Measurements from ENCODE around the gene GIMAP7.
"Not testable (repeated sequence)": the region's sequence is repeated elsewhere in the genome, so short reads cannot be mapped to it uniquely, and the experiment has no call there.

The GIMAP7 gene

DNA sequence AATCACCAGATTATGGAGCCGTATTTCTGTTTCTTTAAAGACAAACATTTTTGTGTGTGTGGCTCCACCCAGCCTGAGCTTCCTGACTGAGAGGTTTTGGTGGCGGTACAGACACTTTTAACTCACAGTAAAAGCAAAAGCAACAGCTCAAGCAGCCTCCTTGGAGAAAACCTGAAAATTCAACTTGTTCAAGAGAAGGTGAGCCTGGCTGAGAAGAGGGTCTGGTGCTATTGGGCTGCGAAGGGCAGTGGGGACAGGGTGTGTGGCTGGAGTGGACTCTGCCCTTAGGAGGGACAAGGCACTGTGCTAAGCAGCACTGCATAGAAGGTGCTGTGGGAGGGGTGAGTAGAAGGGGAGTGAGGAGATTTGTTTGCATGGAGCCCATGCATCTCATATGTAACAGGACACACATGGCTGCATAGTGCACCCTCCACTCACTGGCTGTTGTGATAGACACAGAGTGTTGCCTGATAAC is at the start of gene GIMAP7:
Gene GIMAP7 (plus strand): TSS at position 125 of the 475 bp plus-strand sequence. CDS start 5,103 bp downstream, outside the sequence.
- peak; percentile 46 for DNase-seq

DNA sequence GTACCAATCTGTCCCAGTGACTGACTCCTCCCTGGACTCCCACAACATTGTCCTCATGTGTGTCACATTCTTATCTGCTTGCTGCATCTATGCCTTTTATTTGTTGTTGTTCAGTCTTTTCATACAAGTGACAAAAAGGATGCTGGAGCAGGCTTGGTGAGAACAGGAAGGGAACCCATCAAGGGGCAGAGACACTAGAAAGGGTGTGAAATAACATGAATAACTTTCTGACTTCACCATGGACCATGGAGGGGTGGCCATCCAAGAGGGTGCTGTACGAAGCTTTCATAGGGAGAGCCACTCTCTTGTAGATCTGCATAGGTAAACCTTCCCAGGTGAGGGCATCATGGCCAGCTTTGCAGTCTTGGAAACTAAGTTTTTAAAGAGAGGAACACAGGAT is 49.7 kb upstream of the GIMAP7 start:
- no peak for DNase-seq

DNA sequence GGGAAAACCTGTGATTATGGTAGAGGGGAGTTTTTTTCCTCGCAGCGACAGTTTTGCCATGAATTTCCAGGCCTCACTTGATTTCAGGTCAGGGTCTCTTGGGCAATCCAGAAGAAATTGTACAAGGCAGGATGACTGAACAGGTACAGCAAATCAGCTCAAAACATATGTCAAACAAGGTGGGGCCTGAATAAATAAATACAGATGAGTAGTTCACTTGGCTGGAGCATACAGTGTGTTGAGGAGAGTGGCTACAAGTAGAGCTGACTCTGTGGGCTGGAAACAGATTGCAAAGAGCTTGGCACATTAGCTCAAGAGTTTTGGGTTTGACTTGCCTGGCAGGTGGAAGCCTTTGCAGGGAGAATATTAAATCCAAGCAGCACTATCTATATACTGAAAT is 49.3 kb upstream of the GIMAP7 start:
- DNase-seq, result no peak

DNA sequence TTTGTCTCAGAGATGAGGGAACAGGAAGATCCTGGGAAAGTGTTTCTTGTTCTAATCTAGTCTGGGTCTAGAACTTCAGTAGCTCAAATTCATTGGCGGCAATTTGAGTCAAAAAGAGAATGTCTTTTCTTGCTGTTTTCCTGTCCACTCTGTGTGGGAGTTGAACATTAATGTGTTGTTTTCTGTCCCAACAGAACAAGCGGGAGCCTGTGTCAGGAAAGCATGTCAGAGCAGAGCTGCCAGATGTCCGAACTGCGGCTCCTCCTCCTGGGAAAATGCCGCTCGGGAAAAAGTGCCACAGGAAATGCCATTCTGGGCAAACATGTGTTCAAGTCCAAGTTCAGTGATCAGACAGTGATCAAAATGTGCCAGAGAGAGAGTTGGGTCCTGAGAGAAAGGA is 48.2 kb upstream of the GIMAP7 start:
- no peak for DNase-seq

DNA sequence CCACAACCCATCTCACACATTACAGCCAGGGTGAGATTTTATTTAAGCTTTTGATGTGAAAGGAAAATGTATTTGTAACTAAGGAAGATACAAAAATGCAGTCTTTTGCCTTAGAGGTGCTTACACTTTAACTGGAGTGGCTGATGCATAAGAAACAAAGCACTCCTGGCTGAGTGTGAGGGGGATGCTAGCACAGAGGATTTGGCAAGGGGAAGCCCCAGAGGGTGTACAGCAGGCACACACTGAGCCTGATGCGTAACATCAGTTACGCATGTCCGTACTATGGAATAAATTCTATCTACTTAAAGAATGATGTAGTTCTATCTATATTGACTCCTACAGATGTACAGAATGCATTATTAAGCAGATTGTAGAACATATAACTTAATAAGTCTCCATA is 46.4 kb upstream of the GIMAP7 start:
- no peak for DNase-seq

DNA sequence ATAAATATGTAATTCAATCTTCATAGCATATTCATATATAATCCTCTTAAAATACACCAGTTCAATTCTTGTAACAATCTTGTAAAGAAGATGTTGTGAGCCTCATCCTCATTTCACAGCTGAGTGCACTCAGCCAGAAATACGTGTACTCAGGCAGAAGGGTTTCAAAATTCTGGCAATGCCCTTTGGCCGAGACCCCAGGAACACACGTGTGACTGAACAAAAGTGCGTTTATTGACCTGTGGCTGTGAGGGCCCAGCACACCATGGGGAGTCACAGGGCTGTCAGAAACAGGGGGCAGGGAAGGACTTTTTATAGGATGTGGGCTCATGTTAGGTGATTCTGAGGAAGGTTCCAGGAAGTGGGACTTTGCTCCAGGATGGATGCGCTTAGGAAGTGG is 42.8 kb upstream of the GIMAP7 start:
- no peak for DNase-seq

DNA sequence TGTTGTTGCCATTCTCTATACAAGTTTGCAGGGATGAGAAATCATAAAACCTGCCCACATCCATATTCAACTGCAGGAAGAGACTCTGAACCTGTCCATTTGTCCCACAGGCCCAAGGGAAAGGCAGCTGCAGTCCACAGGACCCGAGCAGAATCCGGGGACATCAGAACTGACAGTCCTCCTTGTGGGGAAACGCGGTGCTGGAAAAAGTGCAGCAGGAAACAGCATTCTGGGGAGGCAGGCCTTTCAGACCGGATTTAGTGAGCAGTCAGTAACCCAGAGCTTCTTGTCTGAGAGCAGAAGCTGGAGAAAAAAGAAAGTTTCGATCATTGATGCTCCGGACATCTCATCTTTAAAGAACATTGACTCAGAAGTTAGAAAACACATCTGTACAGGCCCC is 40.8 kb upstream of the GIMAP7 start:
- no peak for DNase-seq

DNA sequence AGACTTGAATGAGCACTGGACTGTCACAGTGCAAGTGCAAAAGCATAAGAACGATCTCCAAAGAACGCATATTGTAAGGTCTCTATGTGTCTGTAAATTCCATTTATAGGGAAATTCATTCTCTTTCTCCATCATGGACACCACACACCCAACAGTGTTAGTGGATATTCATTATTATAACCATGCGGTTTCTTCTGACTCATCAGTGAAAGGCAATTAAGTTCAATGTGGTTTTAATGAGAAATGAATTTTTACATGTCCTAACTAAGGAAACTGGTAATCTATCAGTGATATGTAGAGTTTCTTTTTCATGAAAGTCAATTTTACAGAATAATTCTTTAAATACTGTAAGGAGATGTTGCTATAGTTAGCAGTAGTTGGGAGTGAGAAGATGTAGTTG is 38.4 kb upstream of the GIMAP7 start:
- no peak for DNase-seq

DNA sequence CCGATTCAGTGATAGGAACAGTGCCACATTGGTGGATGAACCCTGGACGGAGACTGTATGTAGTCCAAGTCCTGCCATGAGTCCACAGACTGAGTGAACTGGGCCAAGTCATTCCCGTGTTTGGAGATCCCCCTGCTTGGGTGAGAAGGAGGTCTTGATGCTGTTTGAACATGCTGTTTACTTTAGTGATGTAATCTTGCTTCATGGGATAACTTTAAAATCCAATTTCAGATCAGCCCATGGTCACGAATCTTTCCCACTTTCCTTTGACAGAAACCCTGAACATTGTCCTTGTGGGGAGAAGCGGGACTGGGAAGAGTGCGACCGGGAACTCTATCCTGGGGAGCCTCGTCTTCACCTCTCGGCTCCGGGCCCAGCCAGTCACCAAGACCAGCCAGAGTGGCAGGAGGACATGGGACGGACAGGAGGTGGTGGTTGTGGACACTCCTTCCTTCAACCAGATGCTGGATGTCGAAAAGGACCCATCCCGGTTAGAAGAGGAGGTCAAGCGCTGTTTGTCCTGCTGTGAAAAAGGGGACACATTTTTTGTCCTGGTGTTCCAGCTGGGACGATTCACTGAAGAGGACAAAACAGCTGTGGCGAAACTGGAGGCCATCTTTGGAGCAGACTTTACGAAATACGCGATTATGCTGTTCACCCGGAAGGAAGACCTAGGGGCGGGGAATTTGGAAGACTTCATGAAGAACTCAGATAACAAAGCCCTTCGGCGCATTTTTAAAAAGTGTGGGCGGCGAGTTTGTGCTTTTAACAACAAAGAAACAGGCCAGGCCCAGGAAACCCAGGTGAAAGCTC is 37.6 kb upstream of the GIMAP7 start:
- peak; percentile 15 for DNase-seq

DNA sequence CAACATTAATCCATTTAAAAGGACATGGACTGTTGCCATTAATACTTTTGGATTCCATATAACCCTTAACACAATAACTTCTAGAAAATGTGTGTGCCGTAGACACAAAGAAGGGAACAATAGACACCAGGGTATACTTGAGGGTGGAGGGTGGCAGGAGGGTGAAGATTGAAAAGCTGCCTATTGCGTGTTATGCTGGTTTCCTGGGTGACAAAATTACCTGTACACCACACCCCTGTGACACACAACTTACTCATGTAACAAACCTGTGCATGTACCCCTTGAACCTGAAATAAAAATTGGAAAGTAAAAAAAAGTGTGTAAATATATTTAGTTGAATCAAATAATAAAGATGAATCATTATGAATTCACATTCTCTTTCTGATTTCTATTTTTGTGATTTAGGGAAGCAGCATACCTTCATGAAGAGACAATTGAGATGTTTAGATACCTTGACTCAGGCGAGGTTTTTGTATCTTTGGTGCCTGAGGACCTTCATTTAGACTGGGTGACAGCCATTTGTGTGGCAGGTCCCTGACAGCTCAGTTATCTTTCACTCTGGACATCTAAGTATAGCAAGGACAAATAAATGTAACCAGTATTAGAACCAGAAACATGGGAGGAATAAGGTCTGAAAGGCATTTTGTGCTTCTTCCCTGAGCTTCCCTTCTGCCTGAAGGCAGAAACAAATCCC is 35.5 kb upstream of the GIMAP7 start:
- DNase-seq, result peak; percentile 21

DNA sequence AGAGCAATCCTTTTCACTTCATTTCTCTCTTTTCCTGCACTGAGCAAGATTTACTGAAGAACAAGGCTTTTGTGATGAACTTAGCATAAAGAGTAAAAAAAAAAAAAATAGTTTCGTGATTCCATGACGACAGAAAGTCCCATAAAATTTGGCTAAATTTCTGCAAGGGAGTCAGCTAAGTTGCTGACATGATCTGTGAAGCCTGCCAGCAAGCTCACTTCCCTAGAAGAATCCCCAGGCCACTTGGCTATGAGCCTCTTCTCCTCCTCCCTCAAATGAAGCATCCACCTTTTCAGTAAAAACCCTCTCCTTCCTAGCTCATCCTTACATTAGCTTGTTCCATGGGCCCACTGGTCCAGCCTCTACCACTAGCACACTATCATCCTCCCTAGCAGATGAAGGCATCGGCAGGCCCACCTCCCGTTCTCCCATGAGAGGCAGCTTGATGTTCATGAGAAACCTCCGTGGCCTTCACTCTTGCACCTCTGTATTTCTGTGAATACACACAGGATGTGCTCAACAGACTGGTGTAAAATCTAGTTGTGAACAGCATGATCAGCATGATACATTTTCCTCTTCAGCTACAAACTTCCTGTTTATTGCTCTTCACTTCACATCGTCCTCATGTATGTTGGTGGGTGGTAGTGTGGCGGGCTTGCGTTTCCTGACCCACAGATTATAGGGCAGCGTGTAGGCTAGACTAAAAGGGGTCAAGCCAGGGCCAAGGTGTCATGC is 33.3 kb upstream of the GIMAP7 start:
- peak; percentile 31 for DNase-seq

DNA sequence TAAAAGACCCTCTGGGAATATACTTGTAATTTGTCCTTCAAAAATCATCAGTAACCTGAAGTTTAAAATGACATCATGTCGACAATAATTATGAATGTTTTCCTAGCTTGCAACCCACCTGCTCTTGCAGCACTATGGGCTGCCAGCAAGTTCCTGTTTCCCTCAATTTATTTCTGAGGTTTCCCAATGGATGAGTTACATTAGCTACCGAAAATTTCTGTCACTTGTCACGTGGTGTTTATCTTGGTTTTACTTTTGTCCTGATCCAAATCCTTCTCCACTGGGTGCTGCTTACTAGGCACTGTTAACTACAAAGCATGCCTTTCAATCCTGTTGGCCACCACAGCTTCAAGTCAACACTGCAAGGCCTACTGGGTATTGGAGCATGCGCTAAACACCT is 32.8 kb upstream of the GIMAP7 start:
- DNase-seq, result no peak

DNA sequence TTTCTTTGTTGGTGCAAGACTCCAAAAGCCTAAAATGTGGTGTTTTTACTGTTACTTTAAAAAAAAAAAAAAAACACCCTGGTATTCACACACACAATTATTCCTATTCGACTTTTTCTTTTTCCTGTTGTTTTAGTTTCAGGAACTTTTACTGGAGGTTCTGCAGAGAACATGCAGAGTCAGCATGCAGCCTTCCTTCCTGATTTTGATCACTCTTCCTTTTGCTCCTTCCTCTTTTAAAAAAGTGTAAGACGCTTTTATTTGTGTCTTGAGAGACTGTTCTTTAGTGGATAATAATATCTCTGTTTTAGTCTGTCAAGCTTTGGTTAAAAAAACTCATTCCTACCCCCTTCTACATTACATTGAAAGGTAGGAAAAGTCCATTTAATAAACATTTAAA is 31.2 kb upstream of the GIMAP7 start:
- not testable (repeated sequence) for DNase-seq

DNA sequence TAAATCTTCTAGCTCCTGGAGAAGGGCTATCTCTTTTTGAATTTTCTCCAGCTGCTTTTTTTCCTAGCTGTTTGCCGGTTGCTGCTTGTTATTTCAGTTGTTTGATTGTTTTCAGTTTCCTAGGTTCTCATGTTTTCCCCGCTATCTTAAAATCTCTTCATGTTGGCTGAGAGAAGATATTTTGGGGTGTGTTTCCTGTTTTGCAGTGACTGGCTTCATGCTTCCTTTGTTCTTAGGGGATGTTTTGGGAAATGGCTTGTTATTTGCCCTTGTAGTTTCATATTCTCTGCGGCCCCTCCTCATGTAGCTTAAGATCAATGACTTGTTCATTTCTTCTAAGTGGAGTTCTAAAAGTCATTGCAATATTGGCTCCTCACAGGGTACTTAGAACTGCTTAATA is 30.6 kb upstream of the GIMAP7 start:
- not testable (repeated sequence) for DNase-seq

DNA sequence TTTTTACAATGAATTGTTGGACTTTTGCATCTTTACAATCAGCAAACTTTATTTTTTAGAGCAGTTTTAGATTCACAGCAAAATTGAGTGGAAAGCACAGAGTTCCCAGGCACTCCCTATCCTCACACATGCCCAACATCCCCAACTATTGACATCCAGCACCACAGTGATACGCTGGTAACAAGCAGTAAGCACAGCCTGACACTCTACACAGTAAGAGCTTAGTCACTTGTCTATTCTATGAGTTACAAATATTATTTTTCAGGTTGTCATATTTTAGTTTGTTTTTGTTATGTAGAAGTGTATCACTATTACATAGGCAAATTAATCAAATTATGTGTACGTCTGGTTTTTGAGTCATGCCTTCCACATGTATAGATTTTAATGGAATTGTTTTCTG is 27.0 kb upstream of the GIMAP7 start:
- no peak for DNase-seq

DNA sequence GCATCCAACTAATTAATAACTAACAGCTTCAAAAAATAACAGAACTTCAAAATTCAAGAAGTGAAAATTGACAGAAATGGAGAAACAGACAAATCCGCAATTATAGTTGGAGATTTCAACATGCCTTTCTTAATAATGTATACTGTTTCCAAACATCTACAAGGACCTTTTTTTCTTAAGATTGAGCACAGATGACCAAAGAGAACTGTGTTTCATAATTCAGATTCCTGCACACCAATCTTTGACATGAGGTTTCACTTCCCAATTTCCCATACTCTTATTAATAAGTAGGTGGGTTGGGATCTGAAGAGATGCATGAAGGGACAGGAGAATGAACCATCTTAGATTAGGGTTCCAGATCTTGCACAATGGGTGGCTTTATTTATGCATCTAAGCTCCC is 24.9 kb upstream of the GIMAP7 start:
- no peak for DNase-seq

DNA sequence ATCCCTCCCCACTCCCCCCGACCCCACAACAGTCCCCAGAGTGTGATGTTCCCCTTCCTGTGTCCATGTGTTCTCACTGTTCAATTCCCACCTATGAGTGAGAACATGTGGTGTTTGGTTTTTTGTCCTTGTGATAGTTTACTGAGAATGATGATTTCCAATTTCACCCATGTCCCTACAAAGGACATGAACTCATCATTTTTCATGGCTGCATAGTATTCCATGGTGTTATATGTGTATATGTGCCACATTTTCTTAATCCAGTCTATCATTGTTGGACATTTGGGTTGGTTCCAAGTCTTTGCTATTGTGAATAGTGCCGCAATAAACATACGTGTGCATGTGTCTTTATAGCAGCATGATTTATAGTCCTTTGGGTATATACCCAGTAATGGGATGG is 21.2 kb upstream of the GIMAP7 start:
- DNase-seq, result not testable (repeated sequence)

DNA sequence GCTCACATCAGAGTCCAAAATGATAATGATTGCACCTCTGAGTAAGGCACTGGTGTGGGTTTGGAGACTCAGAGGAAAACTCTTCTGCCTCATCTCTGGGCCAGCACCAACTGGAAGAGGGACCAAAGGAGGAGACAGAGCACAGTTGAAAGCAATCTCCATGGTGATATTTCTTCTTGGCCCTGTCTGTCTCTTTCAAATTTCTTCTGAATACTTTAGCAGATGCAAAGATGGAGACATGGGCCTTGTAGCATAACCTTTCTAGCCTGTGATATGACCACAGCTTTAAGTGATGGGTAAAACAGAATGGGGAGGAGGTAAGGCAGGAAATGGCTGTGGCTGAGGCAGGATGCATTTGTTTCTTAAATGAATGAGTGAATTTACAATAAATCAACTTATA is 12.2 kb upstream of the GIMAP7 start:
- DNase-seq, result no peak

DNA sequence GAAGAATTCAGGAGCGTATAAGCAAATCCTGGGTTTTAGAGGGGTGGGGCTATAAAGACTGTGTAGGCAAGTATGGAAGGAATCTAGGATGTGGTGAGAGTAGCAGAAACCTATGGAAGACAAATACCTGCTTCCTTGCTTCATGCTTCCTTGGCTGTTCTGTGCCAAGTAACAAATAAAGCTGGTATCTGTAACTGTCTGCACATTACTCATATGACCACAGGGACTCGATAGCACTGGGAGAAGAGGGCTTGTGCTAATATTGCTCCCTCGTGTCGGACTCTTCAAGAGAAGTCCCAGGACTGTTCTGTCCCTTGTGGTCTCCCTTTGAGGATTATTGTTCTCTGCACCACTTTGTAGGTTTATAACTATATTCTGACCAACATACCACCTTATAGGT is 11.5 kb upstream of the GIMAP7 start:
- DNase-seq, result no peak

DNA sequence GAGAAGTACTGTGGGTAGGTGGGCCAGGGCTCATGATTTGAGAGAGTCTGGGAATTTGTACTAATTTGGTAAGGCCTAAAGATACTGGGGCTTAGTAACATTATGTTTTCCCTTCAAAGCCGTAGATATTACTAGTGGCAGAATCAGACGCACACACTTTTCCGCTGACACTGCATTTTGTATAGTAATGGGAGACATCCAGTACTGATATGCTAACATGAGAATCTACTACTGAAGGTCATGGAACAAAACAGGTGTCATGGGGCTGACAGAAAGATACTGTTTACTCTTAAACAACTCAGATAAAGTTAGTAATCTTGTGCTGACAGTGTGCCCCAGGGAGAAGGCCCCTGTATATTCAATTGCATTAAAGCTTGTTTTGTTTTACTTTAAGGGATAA is 11.1 kb upstream of the GIMAP7 start:
- no peak for DNase-seq

DNA sequence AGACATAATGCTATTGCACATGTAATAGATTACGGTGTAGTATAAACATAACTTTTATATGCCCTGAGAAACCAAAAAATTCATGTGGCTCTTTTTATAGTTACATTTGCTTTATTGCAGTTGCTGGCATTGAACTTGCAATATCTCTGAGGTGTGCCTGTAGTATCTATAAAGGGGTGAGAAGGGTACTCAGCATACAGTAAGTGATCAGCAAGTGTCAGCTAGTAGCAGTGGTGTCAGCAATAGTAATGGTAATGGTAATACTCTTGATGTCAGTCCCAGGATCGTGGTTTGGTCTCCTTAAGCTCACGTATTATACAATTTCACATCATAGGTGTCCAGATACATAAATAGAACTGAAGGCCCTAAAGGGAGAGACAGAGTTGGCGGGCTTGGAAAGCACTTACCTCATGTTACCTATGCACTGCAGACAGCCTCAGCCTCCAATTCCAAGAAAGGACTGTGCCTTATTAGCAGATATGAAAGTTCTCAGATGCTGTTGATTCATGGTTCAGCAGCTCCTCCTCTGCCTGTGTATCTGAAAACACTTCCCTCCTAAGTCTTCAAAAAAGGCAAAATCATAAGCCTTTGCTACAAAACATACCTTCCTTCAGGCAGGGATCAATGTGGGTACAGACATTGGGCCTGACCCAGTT is 6.6 kb upstream of the GIMAP7 start:
- DNase-seq, result no peak

DNA sequence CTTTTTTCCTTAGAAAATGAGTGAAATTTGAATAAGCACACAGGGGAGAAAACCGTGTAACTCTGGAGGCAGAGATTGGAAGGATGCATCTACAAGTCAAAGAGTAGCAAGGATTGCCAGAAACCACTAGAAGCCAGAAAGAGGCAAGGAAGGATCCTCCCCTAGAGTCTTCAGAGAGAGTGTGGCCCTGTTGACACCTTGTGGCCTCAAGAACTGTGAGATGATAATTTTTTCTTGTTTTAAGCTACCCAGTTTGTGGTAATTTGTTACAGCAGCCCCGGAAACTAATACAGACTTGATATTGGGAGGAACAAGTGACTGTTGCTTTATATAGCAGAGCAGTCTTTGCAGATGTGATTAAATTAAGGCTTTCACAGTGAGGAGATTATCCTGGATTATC is 3.6 kb upstream of the GIMAP7 start:
- no peak for DNase-seq

DNA sequence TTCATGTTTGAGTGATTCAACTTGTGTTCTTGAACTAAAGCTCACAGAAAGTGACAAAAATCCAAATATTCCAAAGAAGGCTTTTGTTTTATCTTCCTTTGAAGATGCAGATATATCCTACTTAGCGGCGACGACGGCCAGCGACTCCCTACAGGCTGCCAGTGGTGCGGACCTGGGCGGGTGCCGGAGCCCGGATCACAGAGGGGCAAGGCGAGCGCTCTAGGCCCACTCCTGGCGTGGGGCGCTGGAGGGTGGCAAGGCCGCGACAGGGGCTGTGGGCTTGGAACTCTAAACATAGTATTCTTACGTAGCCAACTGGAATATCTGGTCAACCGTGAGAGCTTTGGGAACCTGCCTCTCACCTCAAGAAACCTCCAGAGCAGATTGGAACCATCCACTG is 914 bp upstream of the GIMAP7 start:
- DNase-seq, result no peak

All from stimulated activated naive CD4-positive, alpha-beta T cell treated with Interleukin-2 at 50 U/mL for 16 hours (primary cell).